HG02870 (cell line): ENCODE measurements around the gene DDX1.

ENCODE experiments used
- ATAC-seq: cut with Tn5 transposase; IDR thresholded peaks from one replicate; pipeline ENCODE4 v1.9.1; 2021; ENCODE audit warnings: mild to moderate bottlenecking, moderate library complexity; ENCODE audit not compliant: unreplicated experiment

The DDX1 gene

GRCh38 chr2:15642815-15643500, 51.3 kb downstream of the DDX1 start:
- no peak for ATAC-seq

- ATAC-seq: no peak
Observed at GRCh38 chr2:15643791-15644585, 52.3 kb downstream of the DDX1 start.

- ATAC-seq: no peak
Observed at GRCh38 chr2:15645300-15645699, 53.6 kb downstream of the DDX1 start.

- peak; percentile 53 for ATAC-seq
Observed at GRCh38 chr2:15645720-15646385, 54.2 kb downstream of the DDX1 start.

GRCh38 chr2:15646661-15647060, 55.0 kb downstream of the DDX1 start:
- no peak for ATAC-seq

- no peak for ATAC-seq
Observed at GRCh38 chr2:15647622-15648590, 56.2 kb downstream of the DDX1 start.

- no peak for ATAC-seq
Observed at GRCh38 chr2:15648593-15649525, 57.2 kb downstream of the DDX1 start.

- ATAC-seq: no peak
Observed at GRCh38 chr2:15649561-15650255, 58.0 kb downstream of the DDX1 start.

- no peak for ATAC-seq
Observed at GRCh38 chr2:15650616-15651366, 59.1 kb downstream of the DDX1 start.

- no peak for ATAC-seq
Observed at GRCh38 chr2:15651367-15651727, 59.7 kb downstream of the DDX1 start.

GRCh38 chr2:15652252-15652651, 60.6 kb downstream of the DDX1 start:
- ATAC-seq: no peak

- ATAC-seq: no peak
Observed at GRCh38 chr2:15652801-15653200, 61.1 kb downstream of the DDX1 start.

- ATAC-seq: no peak
Observed at GRCh38 chr2:15653806-15654726, 62.4 kb downstream of the DDX1 start.

GRCh38 chr2:15654727-15655073, 63.0 kb downstream of the DDX1 start:
- ATAC-seq: no peak

- ATAC-seq: no peak
Observed at GRCh38 chr2:15655123-15655887, 63.6 kb downstream of the DDX1 start.

GRCh38 chr2:15656090-15656489, 64.4 kb downstream of the DDX1 start:
- no peak for ATAC-seq

GRCh38 chr2:15657759-15658158, 66.1 kb downstream of the DDX1 start:
- ATAC-seq: no peak
